ENCODE measurements around the gene CFL1. TPM values are rescaled to one million over a fixed set of nuclear protein-coding genes. Genes with fewer than 3 reads are reported as not detected.

CFL1 gene
- total and polyA plus RNA-seq, 2 experiments from 2014 or later = 1,393 to 2,124 TPM

DNA sequence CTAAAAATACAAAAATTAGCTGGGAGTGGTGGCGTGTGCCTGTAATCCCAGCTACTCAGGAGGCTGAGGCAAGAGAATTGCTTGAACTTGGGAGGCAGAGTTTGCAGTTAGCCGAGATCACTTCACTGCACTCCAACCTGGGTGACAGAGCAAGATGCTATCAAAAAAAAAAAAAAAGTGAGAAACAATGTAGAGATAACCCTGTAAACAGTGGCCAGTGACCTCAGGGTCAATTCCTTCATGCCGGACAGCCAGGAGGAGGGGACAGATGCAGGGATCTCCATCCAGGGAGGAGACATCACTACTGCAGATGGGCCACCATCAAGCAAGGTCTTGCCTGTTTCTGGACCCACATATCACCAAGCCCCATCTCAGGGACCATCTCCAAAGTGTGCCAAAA lies 10.2 kb downstream of the CFL1 start (continued):
- TF ChIP-seq, protein P1, sequence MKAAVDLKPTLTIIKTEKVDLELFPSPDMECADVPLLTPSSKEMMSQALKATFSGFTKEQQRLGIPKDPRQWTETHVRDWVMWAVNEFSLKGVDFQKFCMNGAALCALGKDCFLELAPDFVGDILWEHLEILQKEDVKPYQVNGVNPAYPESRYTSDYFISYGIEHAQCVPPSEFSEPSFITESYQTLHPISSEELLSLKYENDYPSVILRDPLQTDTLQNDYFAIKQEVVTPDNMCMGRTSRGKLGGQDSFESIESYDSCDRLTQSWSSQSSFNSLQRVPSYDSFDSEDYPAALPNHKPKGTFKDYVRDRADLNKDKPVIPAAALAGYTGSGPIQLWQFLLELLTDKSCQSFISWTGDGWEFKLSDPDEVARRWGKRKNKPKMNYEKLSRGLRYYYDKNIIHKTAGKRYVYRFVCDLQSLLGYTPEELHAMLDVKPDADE (IDR thresholded peaks at IDR 0.05) = no peak
- no peak for TF ChIP-seq JUNB (IDR thresholded peaks at IDR 0.05; ENCODE audit: unreplicated experiment)
- no peak for TF ChIP-seq ZNF331 (CRISPR knock-in tag; IDR thresholded peaks at IDR 0.05; ENCODE audit: low read depth)
- no peak for TF ChIP-seq ZNF114 (CRISPR knock-in tag; IDR thresholded peaks at IDR 0.05)
- no peak for TF ChIP-seq POLR2AphosphoS5 (IDR thresholded peaks at IDR 0.05; ENCODE audit: low read depth)
- TF ChIP-seq CTCF (conservative IDR thresholded peaks at IDR 0.05; ENCODE audit: low read depth in 2 of 2) = no peak
- TF ChIP-seq STAT1 (IDR thresholded peaks at IDR 0.05; ENCODE audit: unreplicated experiment) = no peak
- no peak for TF ChIP-seq REST (IDR thresholded peaks at IDR 0.05; ENCODE audit: unreplicated experiment)

GRCh38 chr11:65844231-65844872 lies 13.6 kb downstream of the CFL1 start:
- H3K4me1 ChIP-seq (ENCODE audit: insufficient read depth) = no peaks in the 10 kb centered on the region; the same call in 1 of the 2 replicates
- H3K4me2 ChIP-seq = no peak overlapping the region
- Mint-ChIP-seq H3K4me3 (no peak overlapping the region), H3K4me1 (no peaks in the 10 kb centered on the region), H3K9me3 (no peaks in the 10 kb centered on the region), H3K36me3 (ENCODE audit: low read depth) (no peaks in the 10 kb centered on the region), H3K27me3 (ENCODE audit: insufficient read depth, low read depth, poor library complexity) (peaks cover 7% of the 10 kb centered on the region), H3K27ac (no peak overlapping the region)
- H3K4me3 ChIP-seq = no peak overlapping the region
- H4K20me1 ChIP-seq (replicated peaks; ENCODE audit: insufficient read depth) = no peaks in the 10 kb centered on the region; the same call in 1 of the 2 replicates
- no peaks in the 10 kb centered on the region for H3K9me2 ChIP-seq (ENCODE audit: insufficient read depth)
- no peaks in the 10 kb centered on the region for H3K79me2 ChIP-seq (replicated peaks; ENCODE audit: insufficient read depth)
- H3F3A ChIP-seq (replicated peaks; ENCODE audit: low read depth) = no peaks in the 10 kb centered on the region; the same call in 1 of the 2 replicates
- no peak overlapping the region for H2AFZ ChIP-seq
- no peak overlapping the region for H3K27ac ChIP-seq (ENCODE audit: low read depth)
- H3K27me3 ChIP-seq (ENCODE audit: insufficient read depth) = no peaks in the 10 kb centered on the region
- H3K36me3 ChIP-seq (ENCODE audit: insufficient read depth) = no peaks in the 10 kb centered on the region
- no peak for ATAC-seq
- no peak for DNase-seq (ENCODE audit: low spot score)
- no peak for TF ChIP-seq EZH2 (IDR thresholded peaks at IDR 0.05; ENCODE audit: low read depth, unreplicated experiment)
- TF ChIP-seq JUNB (IDR thresholded peaks at IDR 0.05; ENCODE audit: unreplicated experiment) = no peak
- TF ChIP-seq, protein P1 (IDR thresholded peaks at IDR 0.05) = no peak
- no peak for TF ChIP-seq CREB1 (CRISPR knock-in tag; IDR thresholded peaks at IDR 0.05; ENCODE audit: low read depth)
- TF ChIP-seq ZNF114 (CRISPR knock-in tag; IDR thresholded peaks at IDR 0.05) = no peak
- TF ChIP-seq STAT1 (IDR thresholded peaks at IDR 0.05; ENCODE audit: unreplicated experiment) = no peak
- TF ChIP-seq ZNF331 (CRISPR knock-in tag; IDR thresholded peaks at IDR 0.05; ENCODE audit: low read depth) = no peak
- TF ChIP-seq NANOG (IDR thresholded peaks at IDR 0.05; ENCODE audit: borderline replicate concordance) = no peak
- no peak for TF ChIP-seq CTCF (conservative IDR thresholded peaks at IDR 0.05; ENCODE audit: low read depth in 2 of 2)

All from GM23338 (cell line).